Medulla oblongata (tissue), 1 donor: ENCODE results near the gene CCDC89.
"Not testable (repeated sequence)": the region's sequence is repeated elsewhere in the genome, so short reads cannot be mapped to it uniquely, and the experiment has no call there.

ENCODE experiments used
- DNase-seq: peaks from one replicate; pipeline ENCODE4 v3.0.0-alpha.2; 2015; ENCODE audit errors: extremely low spot score

Gene CCDC89

DNA sequence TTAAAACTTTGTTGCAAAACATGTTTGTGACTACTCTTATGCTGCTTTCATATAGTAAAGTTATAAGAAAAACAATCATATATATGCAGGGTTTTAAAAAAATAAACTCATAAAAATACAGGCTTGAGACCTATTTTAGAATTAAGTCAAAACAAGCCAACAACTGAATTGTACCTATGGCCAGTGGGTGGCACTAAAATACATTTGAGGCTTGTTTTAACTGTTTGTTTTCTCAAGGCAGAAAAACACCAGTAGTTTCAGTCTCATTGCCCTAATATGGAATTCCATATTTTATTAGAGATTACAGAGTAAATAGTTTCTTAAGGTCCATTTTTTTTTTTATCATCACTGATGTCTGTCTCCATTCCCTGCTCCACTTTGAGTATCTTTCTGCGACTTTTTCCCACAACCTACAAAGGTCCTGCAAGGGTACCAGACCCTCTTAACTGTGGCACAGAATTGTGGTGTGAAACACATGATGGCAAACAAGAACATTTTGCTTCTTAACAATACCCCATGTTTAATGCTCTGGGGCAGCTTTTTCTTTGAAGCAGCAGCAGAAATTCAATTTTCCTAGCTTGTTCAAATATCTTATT lies 8.5 kb upstream of the CCDC89 start:
- peak; percentile 62 for DNase-seq

DNA sequence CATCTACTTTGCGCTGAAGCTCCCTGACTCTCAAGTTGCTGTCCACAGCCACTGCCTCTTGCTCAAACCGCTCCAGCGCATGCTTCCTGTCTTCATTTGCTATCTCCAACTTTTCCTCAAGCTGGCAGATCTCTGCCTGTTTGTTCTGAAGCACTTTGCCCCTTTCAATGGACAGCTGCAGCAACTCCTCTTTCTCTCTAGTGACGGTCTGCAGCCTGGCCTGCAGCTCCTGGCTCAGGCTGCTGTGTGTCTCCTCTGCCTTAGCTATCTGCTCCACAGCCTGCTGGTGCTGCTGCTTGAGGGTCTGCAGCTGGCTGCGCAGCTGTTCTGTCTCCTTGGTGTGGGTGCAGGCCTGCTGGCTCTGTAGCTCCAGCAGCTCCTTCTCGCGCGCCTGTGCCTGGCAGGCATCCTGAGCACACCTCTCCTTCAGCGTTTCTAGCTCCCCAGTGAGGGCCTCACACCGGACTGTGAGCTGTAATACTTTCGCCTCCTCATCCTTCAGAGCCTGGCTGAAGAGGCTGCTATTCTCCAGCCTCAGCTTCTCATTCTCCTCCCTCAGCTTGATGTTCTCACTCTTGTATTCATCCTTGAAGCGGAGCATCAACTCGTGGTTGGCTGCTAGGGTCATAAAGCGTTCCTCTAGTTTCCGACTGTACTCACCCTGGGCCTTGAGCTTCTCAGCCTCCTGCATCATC lies 723 bp downstream of the CCDC89 start:
- DNase-seq = peak; percentile 14

DNA sequence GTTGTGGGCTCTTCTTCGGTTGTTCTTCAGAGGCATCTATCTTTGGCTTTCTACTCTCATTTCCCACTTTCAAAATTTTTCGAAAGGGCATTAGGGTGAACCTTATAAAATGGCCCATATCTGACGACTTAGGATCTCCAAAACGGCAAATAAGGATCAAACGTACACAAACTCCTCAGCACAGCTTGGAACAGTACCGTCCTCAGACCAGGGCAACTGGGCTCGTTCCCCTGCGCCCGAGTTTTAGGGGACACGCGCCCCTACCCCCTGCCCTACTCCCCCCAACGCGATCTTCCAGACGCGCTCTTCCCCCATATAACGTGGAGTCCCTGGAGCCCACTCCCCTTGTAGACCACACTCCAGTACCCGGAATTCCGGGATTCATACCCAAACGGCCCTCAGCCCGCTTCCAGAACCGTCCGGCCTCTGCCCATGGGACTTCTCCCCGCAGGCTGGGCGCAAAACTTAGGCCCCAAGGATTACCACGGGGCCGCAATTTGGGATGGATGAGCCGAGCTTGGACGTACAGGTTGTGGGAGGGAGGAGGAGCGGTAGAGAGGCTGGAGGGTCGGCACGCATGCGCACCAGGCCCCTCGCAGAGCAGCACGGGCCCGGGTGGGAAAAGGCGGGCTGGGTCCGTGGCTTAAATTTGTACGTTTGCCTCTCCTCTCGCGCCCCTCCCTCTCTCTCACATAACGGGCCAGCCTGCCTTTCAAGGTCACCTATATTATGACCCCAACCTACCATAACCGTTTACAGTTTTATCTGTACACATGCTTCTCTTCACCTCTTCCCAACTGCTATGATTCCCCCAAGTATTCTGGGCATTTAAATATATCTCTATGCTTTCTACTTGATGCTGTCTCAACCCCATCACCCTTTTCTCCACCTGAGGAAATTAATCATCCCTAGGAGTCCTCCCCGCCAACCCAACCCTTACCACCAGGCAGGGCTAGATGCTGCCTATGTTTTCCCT lies 3.4 kb downstream of the CCDC89 start:
- peak; percentile 68 for DNase-seq

DNA sequence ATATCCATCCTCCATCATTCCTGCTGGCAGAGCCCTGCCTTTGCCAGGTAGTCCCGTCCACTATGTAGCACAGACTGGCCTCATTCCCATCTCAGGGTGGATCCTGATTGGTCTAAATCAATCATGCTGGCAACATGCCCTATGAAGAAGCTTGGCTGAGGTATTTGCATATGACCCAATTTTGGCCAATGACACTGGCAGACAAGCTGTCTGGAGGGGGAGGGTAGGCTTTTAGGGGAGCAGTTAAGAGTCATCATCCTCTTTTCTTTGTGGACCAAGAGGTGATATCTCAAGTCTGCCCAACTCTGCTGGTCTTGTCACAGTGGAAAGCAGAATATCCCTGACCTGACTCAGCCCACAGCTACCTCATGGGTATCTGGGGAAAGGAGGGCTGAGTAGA lies 5.1 kb downstream of the CCDC89 start:
- no peak for DNase-seq

DNA sequence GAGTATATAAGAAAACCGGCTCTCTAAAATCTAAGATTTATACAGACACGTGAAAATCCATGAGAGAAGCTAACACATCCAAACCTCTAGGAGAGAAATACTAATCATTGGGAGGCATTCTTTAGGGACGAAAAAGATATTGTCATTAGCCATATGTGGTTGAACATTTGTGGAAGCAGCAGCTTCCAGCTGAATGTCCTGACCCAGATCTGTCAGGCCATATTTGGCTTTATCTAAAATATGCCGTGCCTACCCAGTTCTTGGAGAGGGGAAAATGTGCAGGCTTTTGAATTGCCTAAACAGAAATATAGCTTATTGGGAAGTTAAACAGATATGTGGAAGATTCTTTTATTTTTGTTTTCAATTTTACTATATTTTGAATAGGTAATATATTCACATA lies 6.4 kb downstream of the CCDC89 start:
- DNase-seq = no peak

DNA sequence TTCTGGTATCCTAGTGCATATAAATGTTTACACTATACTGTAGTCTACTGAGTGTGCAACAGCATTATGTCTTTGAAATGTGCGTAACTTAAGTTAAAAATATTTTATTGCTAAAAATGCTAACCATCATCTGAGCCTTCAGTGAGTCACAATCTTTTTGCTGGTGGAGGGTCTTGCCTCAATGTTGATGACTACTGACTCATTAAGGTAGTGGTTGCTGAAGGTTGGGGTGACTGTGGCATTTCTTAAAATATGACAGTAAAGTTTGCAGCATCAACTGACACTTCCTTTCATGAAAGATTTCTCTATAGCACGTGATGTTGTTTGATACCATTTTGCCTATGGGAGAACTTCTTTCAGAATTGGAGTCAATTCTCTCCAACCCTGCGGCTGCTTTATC lies 12.6 kb downstream of the CCDC89 start:
- DNase-seq = no peak

DNA sequence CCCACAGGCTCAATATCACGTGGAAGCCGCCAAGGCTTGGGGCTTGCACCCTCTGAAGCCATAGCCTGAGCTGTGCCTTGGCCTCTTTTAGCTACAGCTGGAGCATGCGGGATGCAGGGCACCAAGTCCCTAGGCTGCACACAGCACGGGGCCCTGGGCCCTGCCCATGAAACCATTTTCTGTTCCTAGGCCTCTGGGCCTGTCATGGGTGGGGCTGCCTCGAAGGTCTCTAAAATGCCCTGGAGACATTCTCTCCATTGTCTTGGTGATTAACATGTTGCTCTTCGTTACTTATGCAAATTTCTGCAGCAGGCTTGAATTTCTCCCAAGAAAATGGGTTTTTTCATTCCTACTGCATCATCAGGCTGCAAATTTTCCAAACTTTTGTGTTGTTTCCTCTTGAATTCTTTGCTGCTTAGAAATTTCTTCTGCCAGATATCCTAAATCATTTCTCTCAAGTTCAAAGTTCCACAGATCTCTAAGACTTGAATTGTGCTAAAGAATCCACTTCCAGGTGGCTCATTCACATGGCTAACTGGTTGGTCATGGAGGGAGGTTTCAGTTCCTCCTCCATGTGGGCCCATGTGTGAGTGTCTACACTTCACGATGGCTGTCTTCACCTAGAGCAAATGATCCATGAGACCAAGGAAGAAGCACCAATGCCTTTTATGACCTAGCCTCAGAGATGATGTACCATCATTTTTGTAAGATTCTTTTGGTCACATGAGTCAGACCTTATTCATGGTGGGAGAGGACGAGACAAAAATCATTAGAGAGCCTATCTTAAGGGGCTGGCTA lies 13.7 kb downstream of the CCDC89 start:
- DNase-seq = no peak

DNA sequence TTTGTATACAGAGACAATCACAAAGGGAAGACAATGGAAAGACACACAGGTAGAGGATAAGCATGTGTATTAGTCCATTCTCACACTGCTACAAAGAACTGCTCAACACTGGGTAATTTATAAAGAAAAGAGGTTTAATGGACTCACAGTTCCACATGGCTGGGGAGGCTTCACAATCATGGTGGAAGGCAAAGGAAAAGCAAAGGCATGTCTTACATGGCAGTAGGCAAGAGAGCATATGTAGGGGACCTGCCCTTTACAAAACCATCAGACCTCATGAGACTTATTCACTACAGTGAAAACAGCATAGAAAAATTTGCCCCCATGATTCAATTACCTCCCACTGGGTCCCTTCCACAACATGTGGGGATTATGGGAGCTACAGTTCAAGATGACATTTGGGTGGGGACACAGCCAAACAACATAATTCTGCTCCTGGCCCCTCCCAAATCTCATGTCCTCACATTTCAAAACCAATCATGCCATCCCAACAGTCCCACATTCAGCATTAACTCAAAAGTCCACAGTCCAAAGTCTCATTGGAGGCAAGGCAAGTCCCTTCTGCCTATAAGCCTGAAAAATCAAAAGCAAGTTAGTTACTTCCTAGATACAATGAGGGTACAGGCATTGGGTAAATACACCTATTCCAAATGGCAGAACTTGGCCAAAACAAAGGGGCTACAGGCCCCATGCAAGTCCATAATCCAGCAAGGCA lies 14.9 kb downstream of the CCDC89 start:
- DNase-seq = not testable (repeated sequence)

DNA sequence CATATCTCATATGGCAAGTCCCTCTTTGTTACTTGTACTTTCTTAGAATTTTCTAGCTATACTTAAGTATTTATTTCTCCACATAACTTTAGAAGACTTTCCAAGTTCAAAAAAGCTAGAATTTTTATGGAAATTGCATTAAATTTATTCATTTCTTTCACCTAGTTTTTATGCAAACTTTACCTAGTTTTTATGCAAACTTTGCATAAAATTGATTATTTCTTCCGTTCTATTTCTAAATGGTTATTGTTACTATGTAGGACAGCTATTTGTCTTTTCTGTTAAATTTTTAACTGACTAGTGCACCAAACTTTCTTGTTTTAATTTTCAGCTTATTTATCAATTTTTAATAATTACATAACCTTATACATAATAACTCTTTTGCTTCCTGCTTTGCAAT lies 17.8 kb downstream of the CCDC89 start:
- DNase-seq = no peak

DNA sequence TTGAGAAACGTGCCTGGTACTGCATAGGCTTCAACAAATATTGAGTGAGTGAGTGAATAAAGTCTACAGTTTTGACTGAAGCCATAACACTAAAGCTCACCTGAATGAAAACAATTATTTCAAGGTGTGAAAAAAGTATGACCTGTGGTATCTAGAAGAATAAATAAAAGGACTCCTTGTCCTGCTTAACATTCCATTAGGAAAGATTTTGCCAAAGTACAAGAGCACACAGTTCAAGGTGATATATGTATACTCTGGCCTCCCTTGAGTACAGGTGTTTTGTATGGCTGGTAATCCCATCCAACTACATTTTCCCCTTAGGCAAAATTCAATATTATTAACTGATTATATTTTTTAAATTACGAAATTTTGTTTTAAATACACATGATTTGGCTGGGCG lies 19.3 kb downstream of the CCDC89 start:
- no peak for DNase-seq

DNA sequence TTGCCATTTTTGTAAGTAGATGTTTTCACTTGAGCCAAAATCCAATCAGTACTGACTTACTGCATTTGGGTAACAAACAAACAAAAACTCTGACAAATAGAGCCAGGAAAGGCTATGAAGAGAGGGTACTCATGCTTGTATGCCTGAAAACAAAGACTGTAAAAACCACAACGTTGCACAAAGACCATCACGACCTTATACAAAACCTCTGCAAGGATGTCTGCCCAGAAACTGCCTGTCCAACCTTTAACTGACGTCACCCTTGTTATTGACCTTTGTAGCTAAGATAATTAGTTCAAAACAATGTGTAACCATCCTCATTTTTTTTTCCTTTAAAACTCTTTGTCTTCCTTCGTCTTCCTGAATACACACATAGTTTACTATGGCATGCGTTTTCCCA lies 20.3 kb downstream of the CCDC89 start:
- no peak for DNase-seq

DNA sequence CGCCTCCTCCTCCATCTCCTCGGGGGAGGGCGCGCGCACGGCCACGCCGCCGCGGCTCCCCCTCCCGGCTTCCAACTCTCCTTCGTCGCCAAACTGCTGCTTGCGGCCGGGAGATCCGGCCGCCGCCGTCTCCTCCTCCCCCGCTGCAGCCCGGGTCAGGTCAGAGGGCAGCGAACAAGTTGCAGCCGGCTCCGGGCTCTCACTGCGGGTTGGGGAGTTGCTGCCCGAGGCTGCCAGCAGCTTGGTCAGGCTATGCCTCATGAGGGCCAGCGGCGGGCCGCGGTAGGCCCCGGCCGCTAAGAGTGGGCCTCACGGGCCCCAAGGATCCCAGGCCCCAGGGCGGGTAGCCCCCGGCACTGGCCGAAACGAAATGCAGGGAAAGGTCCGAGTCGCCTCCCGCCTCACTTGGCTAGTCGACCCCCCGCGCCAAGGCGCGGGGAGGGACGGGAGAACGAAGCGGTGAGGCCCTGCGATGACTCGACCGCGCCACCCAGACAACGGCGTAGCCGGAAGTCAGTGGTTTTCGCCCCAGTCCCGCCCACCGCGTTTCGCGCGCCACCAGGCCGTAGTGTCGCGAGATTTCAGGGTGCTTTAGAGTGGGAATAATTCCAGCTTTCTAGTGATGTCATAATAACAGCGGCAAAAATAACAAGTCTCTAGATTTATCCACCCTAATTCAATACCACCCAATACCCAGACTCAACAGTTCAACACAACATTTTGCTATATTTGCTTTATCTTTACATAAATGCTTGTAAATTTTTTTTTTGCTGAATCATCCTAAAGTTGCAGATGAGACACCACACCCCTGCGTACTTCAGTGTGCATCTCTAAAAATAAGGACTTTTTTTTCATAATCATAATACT lies 21.1 kb downstream of the CCDC89 start, which contains the start of gene CREBZF:
Gene CREBZF (minus strand): TSS at position 515 of the 867 bp plus-strand sequence. CDS start 254 bp downstream, at position 261.
- DNase-seq = peak; percentile 97

DNA sequence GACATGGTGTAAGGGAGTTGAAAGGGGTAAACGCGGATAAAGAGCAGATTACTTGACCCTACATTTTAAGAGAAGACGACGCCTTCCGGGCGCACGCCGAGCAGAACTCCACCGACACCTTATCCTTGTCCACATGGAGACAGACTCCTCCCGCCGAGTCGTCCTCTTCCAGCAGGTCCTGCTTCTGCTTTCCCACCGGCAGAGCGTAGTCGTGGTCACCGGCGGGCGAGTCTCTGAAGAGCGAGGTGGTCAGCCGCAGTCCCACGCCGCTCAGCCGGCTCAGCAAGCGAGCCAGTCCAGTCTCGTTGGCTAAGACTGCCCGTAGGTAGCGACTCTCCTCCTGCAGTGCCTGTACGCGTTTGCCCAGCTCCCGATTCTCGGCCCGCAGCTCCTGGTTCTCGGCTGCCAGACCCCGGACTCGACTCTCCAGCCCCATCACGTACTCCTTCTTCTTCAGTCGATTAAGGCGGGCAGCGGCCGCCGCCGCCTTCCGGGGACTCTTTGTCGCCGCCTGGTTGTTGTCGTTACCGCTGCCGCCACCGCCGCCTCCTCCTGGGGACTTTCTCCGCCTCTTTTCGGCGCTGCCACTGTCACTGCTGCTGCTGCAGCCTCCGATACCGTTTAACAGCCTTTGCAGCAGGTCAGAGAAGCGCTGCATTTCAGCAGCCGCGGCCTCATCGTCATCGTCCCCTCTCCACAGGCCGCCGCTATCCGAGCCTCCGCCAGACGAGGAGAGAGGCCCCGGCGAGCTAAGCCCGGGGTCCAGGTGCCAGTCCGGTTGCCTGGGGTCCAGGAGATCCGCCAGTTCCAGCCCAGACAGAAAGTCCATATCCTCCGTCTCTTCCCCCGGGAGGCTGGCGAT lies 22.0 kb downstream of the CCDC89 start:
- DNase-seq = peak; percentile 85

DNA sequence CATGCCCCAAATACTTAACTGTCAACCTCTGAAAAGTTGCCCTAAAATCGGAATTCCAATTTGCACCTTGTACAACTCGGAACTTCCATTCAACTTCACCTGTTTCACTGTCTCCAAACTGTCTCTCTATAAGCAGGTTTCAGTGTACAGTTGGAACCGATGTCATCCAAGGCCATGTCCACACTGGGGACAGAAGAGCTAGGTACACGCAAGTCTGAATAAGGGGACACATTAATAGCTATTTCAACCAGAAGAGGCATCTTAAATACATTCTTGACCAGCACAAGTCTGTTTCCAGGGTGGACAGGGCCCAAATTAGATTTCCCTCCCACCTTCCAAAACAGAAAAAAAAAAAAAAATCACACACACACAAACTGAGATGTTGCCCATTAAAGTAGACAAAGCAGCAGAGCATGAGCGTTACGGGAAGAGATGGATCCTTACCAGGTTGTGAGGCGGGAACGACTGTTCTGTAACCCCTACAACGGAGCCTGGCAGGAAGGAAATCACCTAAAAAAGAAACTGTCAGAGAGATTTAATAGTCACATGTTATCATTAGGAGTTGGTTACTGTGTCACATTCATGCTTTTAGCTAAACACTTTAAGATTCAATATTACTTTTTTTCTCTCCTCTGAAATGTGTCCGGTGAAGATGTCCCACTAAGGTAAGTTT lies 22.8 kb downstream of the CCDC89 start:
- DNase-seq = peak; percentile 19

DNA sequence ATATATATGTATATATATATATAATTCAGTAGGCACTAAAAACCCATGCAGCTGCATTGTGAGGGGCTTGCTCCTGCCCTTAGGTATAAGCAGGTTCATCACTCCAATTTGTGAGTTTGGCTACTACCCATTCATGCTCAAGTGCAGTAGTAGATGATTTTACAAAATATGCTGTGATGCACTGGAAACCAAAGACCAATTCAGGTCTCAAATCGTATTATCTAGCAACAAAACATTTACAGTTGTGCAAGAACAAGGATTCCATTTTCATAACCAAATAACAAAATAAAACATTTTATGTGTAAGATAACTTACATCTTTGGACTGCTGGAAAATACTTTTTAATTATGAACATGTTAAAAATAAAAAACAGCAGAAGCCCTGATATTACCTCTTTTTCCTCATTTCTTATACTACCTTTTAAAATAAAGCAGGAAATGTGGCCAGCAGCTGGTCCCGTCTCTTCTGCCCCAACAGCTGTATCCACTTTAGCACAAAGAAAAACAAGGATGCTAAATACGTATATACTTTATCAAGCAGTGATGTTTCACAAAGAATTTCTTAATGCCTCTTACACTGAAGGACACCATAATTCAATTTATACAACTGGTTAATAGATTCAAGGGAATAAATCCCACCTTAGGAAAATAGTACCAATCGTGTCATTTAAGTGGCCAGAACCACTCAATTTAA lies 23.9 kb downstream of the CCDC89 start:
- no peak for DNase-seq

DNA sequence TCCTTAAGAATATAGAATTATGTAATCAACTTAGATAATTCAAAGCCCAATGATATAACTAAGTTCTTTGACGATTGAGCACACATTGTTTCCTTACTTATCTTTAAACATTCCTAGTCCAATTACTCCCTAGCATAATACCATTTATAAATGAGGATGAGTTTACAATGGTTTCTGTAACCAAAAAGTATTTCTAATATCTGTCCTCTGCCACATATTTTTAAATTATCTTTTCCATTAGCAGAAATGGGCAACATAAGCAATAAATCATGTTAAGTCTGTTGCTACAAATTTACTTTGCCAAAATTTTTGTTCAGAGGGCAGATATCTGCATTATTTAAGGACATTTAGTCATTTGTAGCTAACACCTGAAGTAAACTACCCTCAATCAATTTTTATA lies 27.8 kb downstream of the CCDC89 start:
- no peak for DNase-seq

DNA sequence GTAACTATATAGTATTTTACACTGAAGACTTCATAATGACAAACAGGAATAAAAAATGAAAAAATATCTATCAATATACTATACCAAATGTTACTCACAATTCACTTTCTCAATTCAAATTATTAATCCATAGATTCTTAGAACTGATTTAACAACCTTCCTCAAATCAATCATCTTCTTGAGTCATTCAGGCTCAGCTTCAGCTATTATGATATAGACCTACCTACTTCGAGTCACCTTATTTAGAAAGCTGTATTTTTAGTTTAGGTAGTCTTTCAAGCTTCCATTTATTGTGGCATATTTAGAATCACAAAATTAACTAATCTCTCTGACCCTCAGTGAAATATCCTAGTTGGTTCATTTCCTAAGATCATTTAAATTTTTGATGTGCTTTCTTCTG lies 29.2 kb downstream of the CCDC89 start:
- no peak for DNase-seq

DNA sequence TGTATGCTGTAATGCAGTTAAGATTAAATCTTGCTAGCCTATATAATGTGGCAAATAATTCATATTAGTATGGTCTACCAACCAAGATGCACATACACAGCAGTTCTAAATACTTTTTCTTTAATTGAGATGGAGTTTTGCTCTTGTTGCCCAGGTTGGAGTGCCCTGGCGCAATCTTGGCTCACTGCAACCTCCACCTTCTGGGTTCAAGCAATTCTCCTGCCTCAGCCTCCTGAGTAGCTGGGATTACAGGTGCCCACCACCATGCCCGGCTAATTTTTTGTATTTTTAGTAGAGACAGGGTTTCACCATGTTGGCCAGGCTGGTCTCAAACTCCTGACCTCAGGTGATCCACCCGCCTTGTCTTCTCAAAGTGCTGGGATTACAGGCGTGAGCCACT lies 31.7 kb downstream of the CCDC89 start:
- DNase-seq = not testable (repeated sequence)
